Activated gamma-delta T cell treated with anti-CD3 and anti-CD28 coated beads, Interleukin-2, amount 50 U/mL, for 16 hours (primary cell): ENCODE data around the gene EXOSC1.
"Not testable (repeated sequence)": the region's sequence is repeated elsewhere in the genome, so short reads cannot be mapped to it uniquely, and the experiment has no call there.

Experiments used
- DNase-seq: peaks from one replicate; pipeline ENCODE4 v3.0.0-alpha.2; 2020; ENCODE audit warnings: low read depth

Gene EXOSC1

GRCh38 chr10:97459111-97459510 lies 13.3 kb upstream of the EXOSC1 start:
- DNase-seq = no peak

GRCh38 chr10:97456686-97457065 lies 10.9 kb upstream of the EXOSC1 start:
- DNase-seq = no peak

- DNase-seq = no peak
These were observed 10.4 kb upstream of the EXOSC1 start for GRCh38 chr10:97456034-97456685.

- no peak for DNase-seq
These were observed 8.7 kb upstream of the EXOSC1 start for GRCh38 chr10:97454330-97455036.

- no peak for DNase-seq
These were observed 6.5 kb upstream of the EXOSC1 start for GRCh38 chr10:97452352-97452751.

- DNase-seq = no peak
These were observed 5.8 kb upstream of the EXOSC1 start for GRCh38 chr10:97451605-97452004.

- no peak for DNase-seq
These were observed 5.0 kb upstream of the EXOSC1 start for GRCh38 chr10:97450828-97451227.

GRCh38 chr10:97445357-97445721 lies 467 bp downstream of the EXOSC1 start:
- no peak for DNase-seq

GRCh38 chr10:97444212-97444611 lies 1.6 kb downstream of the EXOSC1 start:
- no peak for DNase-seq

GRCh38 chr10:97442277-97442676 lies 3.5 kb downstream of the EXOSC1 start:
- DNase-seq = no peak

- no peak for DNase-seq
These were observed 10.6 kb downstream of the EXOSC1 start for GRCh38 chr10:97435211-97435610.

GRCh38 chr10:97434557-97434956 lies 11.2 kb downstream of the EXOSC1 start:
- no peak for DNase-seq

GRCh38 chr10:97434055-97434454 lies 11.8 kb downstream of the EXOSC1 start:
- DNase-seq = no peak

GRCh38 chr10:97428572-97428981 lies 17.2 kb downstream of the EXOSC1 start:
- no peak for DNase-seq

- DNase-seq = no peak
These were observed 18.1 kb downstream of the EXOSC1 start for GRCh38 chr10:97427571-97428179.

GRCh38 chr10:97426776-97427570 lies 18.8 kb downstream of the EXOSC1 start:
- DNase-seq = no peak

GRCh38 chr10:97425964-97426775 lies 19.6 kb downstream of the EXOSC1 start, which contains the start of gene PGAM1:
Gene PGAM1 (plus strand): TSS chr10:97426191. CDS start chr10:97426308, 117 bp downstream.
- peak; percentile 92 for DNase-seq

- DNase-seq = not testable (repeated sequence)
These were observed 22.1 kb downstream of the EXOSC1 start for GRCh38 chr10:97423757-97424098.

- DNase-seq = no peak
These were observed 29.2 kb downstream of the EXOSC1 start for GRCh38 chr10:97416565-97416964.

GRCh38 chr10:97412891-97413304 lies 32.9 kb downstream of the EXOSC1 start:
- no peak for DNase-seq

- DNase-seq = no peak
These were observed 34.4 kb downstream of the EXOSC1 start for GRCh38 chr10:97411406-97411805.

- no peak for DNase-seq
These were observed 37.3 kb downstream of the EXOSC1 start for GRCh38 chr10:97408496-97408992.
